GM12878 (cell line): ENCODE data around the gene IL17RB. TPM values are rescaled to one million over a fixed set of nuclear protein-coding genes. Genes with fewer than 3 reads are reported as not detected.

ENCODE experiments used
- ATAC-seq: fragments of 200-7000 bp; cut with Tn5 transposase; 3 replicates; pipeline ENCODE4 v1.9.1; 2020; ENCODE audit warnings: mild to moderate bottlenecking, moderate library complexity
- BruUV-seq: library from RNA; stranded (reverse); fragments of 400-500 nt; replicated peaks from 2 replicates; lab custom pipeline; 2021; lab: Mats Ljungman, UMichigan
- CTCF ChIA-PET: fragments of 300-600 bp; sonication (Branson Sonifier 250); formaldehyde crosslinking; extraction: SDS; loops from one replicate; lab custom pipeline; 2021; ENCODE audit warnings: inconsistent platforms; lab: Yijun Ruan, JAX
- POLR2A ChIA-PET: fragments of 350-600 bp; formaldehyde crosslinking; extraction: SDS; loops from one replicate; lab custom pipeline; 2021; ENCODE audit warnings: inconsistent platforms; lab: Charles Lee
- RAD21 ChIA-PET: fragments of 300-600 bp; sonication (Branson Sonifier 250); formaldehyde crosslinking; loops from one replicate; lab custom pipeline; 2023; ENCODE audit warnings: antibody characterized with exemption; ENCODE audit not compliant: unreplicated experiment; lab: Charles Lee
- SMC1A ChIA-PET: fragments of 300-600 bp; sonication (Branson Sonifier 250); formaldehyde crosslinking; loops from one replicate; lab custom pipeline; 2023; ENCODE audit not compliant: unreplicated experiment, uncharacterized antibody; lab: Charles Lee
- DNase-seq: peaks from one replicate; pipeline ENCODE4 v3.0.0-alpha.2; 2011; ENCODE audit warnings: low read depth, low spot score
- FAIRE-seq: peaks from 3 replicates; lab custom pipeline; 2011; peaks lifted over from hg19 to GRCh38; lab: Jason Lieb, UNC
- H2AFZ ChIP-seq: 2 replicates; pipeline ENCODE4 v1.6.0; 2011; ENCODE audit warnings: low read depth, low read length, control low read depth; ENCODE audit not compliant: control insufficient read depth
- H3K27ac ChIP-seq: 2 replicates; pipeline ENCODE4 v1.5.1; 2011; ENCODE audit warnings: control low read depth; ENCODE audit not compliant: control insufficient read depth, insufficient read depth
- H3K27me3 ChIP-seq, 2 experiments: replicated peaks in 1 of 2; 2 replicates each; pipeline versions ENCODE4 v1.6.0 to v1.6.1; 2011; ENCODE audit warnings: low read length in 1 of 2; ENCODE audit not compliant: control insufficient read depth in 2 of 2, insufficient read depth in 2 of 2
- H3K36me3 ChIP-seq, 2 experiments: 2 replicates each; pipeline ENCODE4 v1.5.1; 2011; ENCODE audit warnings: low read length in 1 of 2; ENCODE audit not compliant: control insufficient read depth in 2 of 2, insufficient read depth in 2 of 2
- H3K4me1 ChIP-seq: 2 replicates; pipeline ENCODE4 v1.6.1; 2011; ENCODE audit warnings: mild to moderate bottlenecking, low read length, moderate library complexity, mixed read lengths; ENCODE audit not compliant: control insufficient read depth, insufficient read depth
- H3K4me2 ChIP-seq: 2 replicates; pipeline ENCODE4 v1.6.0; 2011; ENCODE audit warnings: control low read depth; ENCODE audit not compliant: control insufficient read depth, insufficient read depth
- H3K4me3 ChIP-seq: fragments of 200-600 bp; sonication (generic); 2 replicates; pipeline ENCODE4 v1.5.1; 2016
- H3K79me2 ChIP-seq: 2 replicates; pipeline ENCODE4 v1.6.0; 2011; ENCODE audit warnings: low read length; ENCODE audit not compliant: control insufficient read depth, insufficient read depth
- H3K9ac ChIP-seq: 2 replicates; pipeline ENCODE4 v1.8.0; 2011; ENCODE audit warnings: low read length, control low read depth, mixed read lengths; ENCODE audit not compliant: control insufficient read depth, insufficient read depth
- H3K9me3 ChIP-seq: replicated peaks from 3 replicates; pipeline ENCODE4 v1.5.1; 2011; ENCODE audit warnings: mild to moderate bottlenecking, low read length; ENCODE audit not compliant: control insufficient read depth, insufficient read depth
- H4K20me1 ChIP-seq: 2 replicates; pipeline ENCODE4 v1.6.0; 2011; ENCODE audit not compliant: control insufficient read depth, insufficient read depth
- ATF7 ChIP-seq: fragments of 450-650 bp; IDR thresholded peaks from 2 replicates; pipeline ENCODE4 v1.6.1; 2016; ENCODE audit warnings: low read depth, mild to moderate bottlenecking
- DPF2 ChIP-seq: fragments of 450-650 bp; IDR thresholded peaks from 2 replicates; pipeline ENCODE4 v1.6.1; 2017; ENCODE audit warnings: mild to moderate bottlenecking
- ETV6 ChIP-seq, 2 experiments: fragments of 450-650 bp in 1 of 2; IDR thresholded peaks in 1 of 2; conservative IDR thresholded peaks in 1 of 2; 2 replicates each; pipeline ENCODE4 v1.6.1; 2014; ENCODE audit warnings: antibody characterized with exemption in 1 of 2, borderline replicate concordance in 1 of 2, low read depth in 1 of 2, mild to moderate bottlenecking in 1 of 2, moderate library complexity in 1 of 2
- FOXM1 ChIP-seq: IDR thresholded peaks from 2 replicates; pipeline ENCODE4 v1.6.1; 2012; ENCODE audit warnings: low read depth, mild to moderate bottlenecking, inconsistent platforms, low read length, moderate library complexity
- JUNB ChIP-seq: IDR thresholded peaks from 2 replicates; pipeline ENCODE4 v1.6.1; 2016; ENCODE audit warnings: antibody characterized with exemption, mild to moderate bottlenecking
- KLF5 ChIP-seq: fragments of 450-650 bp; IDR thresholded peaks from 2 replicates; pipeline ENCODE4 v1.6.1; 2014; ENCODE audit warnings: mild to moderate bottlenecking; ENCODE audit not compliant: partially characterized antibody
- MTA3 ChIP-seq: IDR thresholded peaks from 2 replicates; pipeline ENCODE4 v1.6.1; 2012; ENCODE audit warnings: low read length, inconsistent platforms, borderline replicate concordance
- NFIC ChIP-seq: IDR thresholded peaks from 2 replicates; pipeline ENCODE4 v1.6.1; 2012; ENCODE audit warnings: low read depth, mild to moderate bottlenecking, inconsistent platforms, low read length, moderate library complexity
- NR2C1 ChIP-seq: fragments of 450-650 bp; IDR thresholded peaks from 2 replicates; pipeline ENCODE4 v1.6.1; 2017; ENCODE audit warnings: antibody characterized with exemption, mild to moderate bottlenecking, moderate library complexity
- PML ChIP-seq: IDR thresholded peaks from 2 replicates; pipeline ENCODE4 v1.6.1; 2012; ENCODE audit warnings: low read length, inconsistent platforms
- RUNX3 ChIP-seq: IDR thresholded peaks from 2 replicates; pipeline ENCODE4 v1.6.1; 2012; ENCODE audit warnings: low read length, inconsistent platforms
- SRF ChIP-seq, 2 experiments: IDR thresholded peaks; 2 replicates each; pipeline ENCODE4 v1.6.1; 2011; ENCODE audit warnings: low read depth in 2 of 2, low read length in 2 of 2, mild to moderate bottlenecking in 1 of 2, moderate library complexity in 1 of 2
- YY1 ChIP-seq: IDR thresholded peaks from 2 replicates; pipeline ENCODE4 v1.6.1; 2011; ENCODE audit warnings: low read depth, mild to moderate bottlenecking, low read length
- WGBS: methylation state at CpG from one replicate; pipeline ENCODE4 v1.1.6; 2016; ENCODE audit warnings: low lambda C conversion rate; ENCODE audit not compliant: insufficient replicate concordance, insufficient coverage; ENCODE audit errors: missing lambda C conversion rate; 5-methylcytosine and 5-hydroxymethylcytosine counted together
- in situ Hi-C: fragments of 300-500 bp; cut with MboI; formaldehyde crosslinking; loops from 9 replicates; pipeline ENCODE4 v1.14.3; 2018; ENCODE audit warnings: mixed read lengths
- intact Hi-C: fragments of 100-400 bp; cut with micrococcal nuclease; formaldehyde crosslinking; loops from one replicate; pipeline ENCODE4 v1.14.2; 2022; ENCODE audit not compliant: unreplicated experiment
- polyA plus RNA-seq, 11 experiments: library from polyadenylated mRNA; depleted of rRNA in 4 of 11; unstranded in 6 of 11; stranded (reverse) in 5 of 11; fragments of >200 nt; fragmentation: Nextera tagmentation in 4 of 11; fragmentation: Illumina TruSeq in 1 of 11; extraction: Ambion mirVana in 4 of 11; extraction: Trizol in 1 of 11; gene quantifications; 1 replicate in 1 of 11; 2 replicates in 10 of 11; pipeline versions ENCODE4 v1.2.1 to v1.2.3, GENCODE V29; 2011 to 2016; ENCODE audit warnings: inconsistent platforms in 2 of 11, missing spikeins in 2 of 11, low read depth in 1 of 11
- total RNA-seq, 4 experiments: library from RNA; depleted of rRNA in 3 of 4; stranded (reverse); fragments of >200 nt in 3 of 4; fragmentation: Illumina TruSeq in 1 of 4; extraction: Trizol in 1 of 4; gene quantifications; 2 replicates each; pipeline versions ENCODE4 v1.2.1 to v1.2.3, GENCODE V29; 2013 to 2021
- TF ChIP-seq, protein P1 (sequence below): IDR thresholded peaks from 2 replicates; pipeline ENCODE4 v1.6.1; 2011; ENCODE audit warnings: mild to moderate bottlenecking, low read depth, low read length, moderate library complexity; ENCODE audit not compliant: insufficient replicate concordance
- TF ChIP-seq, protein P2 (sequence below): fragments of 450-650 bp; IDR thresholded peaks from 2 replicates; pipeline ENCODE4 v1.6.1; 2016; ENCODE audit warnings: mild to moderate bottlenecking
- TF ChIP-seq, protein P3 (sequence below): IDR thresholded peaks from 2 replicates; pipeline ENCODE4 v1.6.1; 2012; ENCODE audit warnings: low read length, inconsistent platforms
- TF ChIP-seq, protein P4 (sequence below): fragments of 450-650 bp; IDR thresholded peaks from 2 replicates; pipeline ENCODE4 v1.6.1; 2017; ENCODE audit warnings: mild to moderate bottlenecking, moderate library complexity

IL17RB gene
- total and polyA plus RNA-seq, 10 of the 15 experiments (the other 5 are each of a cell fraction or from before 2014, with no cell fraction given), result 1.9 to 17.2 (median 2.9) TPM

DNA sequence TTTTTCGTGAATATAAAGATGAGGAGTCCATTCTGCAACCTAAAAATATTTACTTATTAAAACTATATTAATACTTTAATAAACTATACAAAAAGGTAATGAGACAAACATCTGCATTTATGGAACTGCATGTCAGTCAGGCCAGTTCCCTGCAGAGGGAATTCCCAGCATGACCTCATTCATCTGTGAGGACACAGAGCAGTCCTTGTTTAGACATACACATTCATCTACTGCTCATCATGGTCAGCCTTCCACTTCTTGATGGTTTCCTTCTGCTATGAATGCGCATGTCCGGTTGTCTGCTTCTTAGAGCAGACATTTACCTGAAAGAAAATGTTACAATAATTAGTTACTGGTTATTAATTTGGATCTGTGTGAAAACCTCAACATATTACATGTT, 38.9 kb downstream of the IL17RB start:
- Histone ChIP-seq H3K9ac (no peak overlapping the region), H4K20me1 (no peaks in the 10 kb centered on the region), H2AFZ (no peak overlapping the region), H3K36me3 (peaks cover 0 to 17% of the 10 kb centered on the region in 2 experiments; a peak in 2 of 4 replicates), H3K4me1 (peaks cover 23% of the 10 kb centered on the region), H3K27me3 (no peaks in the 10 kb centered on the region), H3K4me3 (no peak overlapping the region), H3K27ac (peak overlapping the region; percentile 50), H3K4me2 (no peak overlapping the region), H3K9me3 (no peaks in the 10 kb centered on the region), H3K79me2 (peaks cover 47% of the 10 kb centered on the region)
- ATAC-seq (peak; percentile 30), DNase-seq (peak; percentile 21), FAIRE-seq (peak; percentile 54)
- 57% methylated on average over 3 of the region's 3 CpGs for WGBS
- in situ Hi-C loops, result no loop called here
- RAD21 ChIA-PET, result interaction anchor here (1.9 kb wide), 1 partner anchor 41 kb away, joined by 4 read pairs; no protein-coding TSS in a partner anchor
- POLR2A ChIA-PET, result interaction anchor here (1.7 kb wide), 1 partner anchor 41 kb away, joined by 3 read pairs; no protein-coding TSS in a partner anchor
- SMC1A ChIA-PET, result interaction anchor here (0.7 to 1.9 kb wide), 2 partner anchors 9 to 34 kb away, joined by 3 to 9 read pairs; no protein-coding TSS in a partner anchor
- intact Hi-C loops, result no loop called here
- CTCF ChIA-PET, result no interaction called here
- BruUV-seq, result no TSS peak
- no peak for TF ChIP-seq MTA3
- TF ChIP-seq JUNB, result peak; percentile 64
- no peak for TF ChIP-seq PML
- TF ChIP-seq ETV6 (conservative IDR thresholded peaks at IDR 0.05 in 1 of 2, IDR thresholded peaks at IDR 0.05 in 1 of 2; ENCODE audit: borderline replicate concordance in 1 of 2, low read depth in 1 of 2), result 0 out of 4 replicates have a peak, but pooled peaks of 1 of the 2 experiments have one; percentile 21
- TF ChIP-seq, protein P1, sequence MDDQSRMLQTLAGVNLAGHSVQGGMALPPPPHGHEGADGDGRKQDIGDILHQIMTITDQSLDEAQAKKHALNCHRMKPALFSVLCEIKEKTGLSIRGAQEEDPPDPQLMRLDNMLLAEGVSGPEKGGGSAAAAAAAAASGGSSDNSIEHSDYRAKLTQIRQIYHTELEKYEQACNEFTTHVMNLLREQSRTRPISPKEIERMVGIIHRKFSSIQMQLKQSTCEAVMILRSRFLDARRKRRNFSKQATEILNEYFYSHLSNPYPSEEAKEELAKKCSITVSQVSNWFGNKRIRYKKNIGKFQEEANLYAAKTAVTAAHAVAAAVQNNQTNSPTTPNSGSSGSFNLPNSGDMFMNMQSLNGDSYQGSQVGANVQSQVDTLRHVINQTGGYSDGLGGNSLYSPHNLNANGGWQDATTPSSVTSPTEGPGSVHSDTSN, result peak; percentile 11
- peak in 1 of 2 experiments; percentile 72; a peak in 1 of 4 replicates for TF ChIP-seq SRF (IDR thresholded peaks at IDR 0.05; ENCODE audit: low read depth in 2 of 2, low read length in 2 of 2)
- no peak for TF ChIP-seq KLF5
- TF ChIP-seq, protein P2, sequence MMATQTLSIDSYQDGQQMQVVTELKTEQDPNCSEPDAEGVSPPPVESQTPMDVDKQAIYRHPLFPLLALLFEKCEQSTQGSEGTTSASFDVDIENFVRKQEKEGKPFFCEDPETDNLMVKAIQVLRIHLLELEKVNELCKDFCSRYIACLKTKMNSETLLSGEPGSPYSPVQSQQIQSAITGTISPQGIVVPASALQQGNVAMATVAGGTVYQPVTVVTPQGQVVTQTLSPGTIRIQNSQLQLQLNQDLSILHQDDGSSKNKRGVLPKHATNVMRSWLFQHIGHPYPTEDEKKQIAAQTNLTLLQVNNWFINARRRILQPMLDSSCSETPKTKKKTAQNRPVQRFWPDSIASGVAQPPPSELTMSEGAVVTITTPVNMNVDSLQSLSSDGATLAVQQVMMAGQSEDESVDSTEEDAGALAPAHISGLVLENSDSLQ, result peak; percentile 79
- TF ChIP-seq YY1, result 0 out of 2 replicates have a peak, but pooled peaks have one; percentile 11
- TF ChIP-seq, protein P3, sequence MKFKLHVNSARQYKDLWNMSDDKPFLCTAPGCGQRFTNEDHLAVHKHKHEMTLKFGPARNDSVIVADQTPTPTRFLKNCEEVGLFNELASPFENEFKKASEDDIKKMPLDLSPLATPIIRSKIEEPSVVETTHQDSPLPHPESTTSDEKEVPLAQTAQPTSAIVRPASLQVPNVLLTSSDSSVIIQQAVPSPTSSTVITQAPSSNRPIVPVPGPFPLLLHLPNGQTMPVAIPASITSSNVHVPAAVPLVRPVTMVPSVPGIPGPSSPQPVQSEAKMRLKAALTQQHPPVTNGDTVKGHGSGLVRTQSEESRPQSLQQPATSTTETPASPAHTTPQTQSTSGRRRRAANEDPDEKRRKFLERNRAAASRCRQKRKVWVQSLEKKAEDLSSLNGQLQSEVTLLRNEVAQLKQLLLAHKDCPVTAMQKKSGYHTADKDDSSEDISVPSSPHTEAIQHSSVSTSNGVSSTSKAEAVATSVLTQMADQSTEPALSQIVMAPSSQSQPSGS, result peak; percentile 64; the same call in 1 of the 2 replicates
- peak; percentile 27; the same call in 1 of the 2 replicates for TF ChIP-seq FOXM1
- TF ChIP-seq ATF7, result peak; percentile 77
- TF ChIP-seq, protein P4, sequence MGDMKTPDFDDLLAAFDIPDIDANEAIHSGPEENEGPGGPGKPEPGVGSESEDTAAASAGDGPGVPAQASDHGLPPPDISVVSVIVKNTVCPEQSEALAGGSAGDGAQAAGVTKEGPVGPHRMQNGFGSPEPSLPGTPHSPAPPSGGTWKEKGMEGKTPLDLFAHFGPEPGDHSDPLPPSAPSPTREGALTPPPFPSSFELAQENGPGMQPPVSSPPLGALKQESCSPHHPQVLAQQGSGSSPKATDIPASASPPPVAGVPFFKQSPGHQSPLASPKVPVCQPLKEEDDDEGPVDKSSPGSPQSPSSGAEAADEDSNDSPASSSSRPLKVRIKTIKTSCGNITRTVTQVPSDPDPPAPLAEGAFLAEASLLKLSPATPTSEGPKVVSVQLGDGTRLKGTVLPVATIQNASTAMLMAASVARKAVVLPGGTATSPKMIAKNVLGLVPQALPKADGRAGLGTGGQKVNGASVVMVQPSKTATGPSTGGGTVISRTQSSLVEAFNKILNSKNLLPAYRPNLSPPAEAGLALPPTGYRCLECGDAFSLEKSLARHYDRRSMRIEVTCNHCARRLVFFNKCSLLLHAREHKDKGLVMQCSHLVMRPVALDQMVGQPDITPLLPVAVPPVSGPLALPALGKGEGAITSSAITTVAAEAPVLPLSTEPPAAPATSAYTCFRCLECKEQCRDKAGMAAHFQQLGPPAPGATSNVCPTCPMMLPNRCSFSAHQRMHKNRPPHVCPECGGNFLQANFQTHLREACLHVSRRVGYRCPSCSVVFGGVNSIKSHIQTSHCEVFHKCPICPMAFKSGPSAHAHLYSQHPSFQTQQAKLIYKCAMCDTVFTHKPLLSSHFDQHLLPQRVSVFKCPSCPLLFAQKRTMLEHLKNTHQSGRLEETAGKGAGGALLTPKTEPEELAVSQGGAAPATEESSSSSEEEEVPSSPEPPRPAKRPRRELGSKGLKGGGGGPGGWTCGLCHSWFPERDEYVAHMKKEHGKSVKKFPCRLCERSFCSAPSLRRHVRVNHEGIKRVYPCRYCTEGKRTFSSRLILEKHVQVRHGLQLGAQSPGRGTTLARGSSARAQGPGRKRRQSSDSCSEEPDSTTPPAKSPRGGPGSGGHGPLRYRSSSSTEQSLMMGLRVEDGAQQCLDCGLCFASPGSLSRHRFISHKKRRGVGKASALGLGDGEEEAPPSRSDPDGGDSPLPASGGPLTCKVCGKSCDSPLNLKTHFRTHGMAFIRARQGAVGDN, result no peak
- TF ChIP-seq NR2C1, result no peak
- peak; percentile 44; the same call in 1 of the 2 replicates for TF ChIP-seq NFIC
- peak; percentile 20; the same call in 1 of the 2 replicates for TF ChIP-seq RUNX3
- TF ChIP-seq DPF2, result no peak
